Gastroesophageal sphincter (tissue), 4 donors: ENCODE measurements around the gene PON1. TPM values are rescaled to one million over a fixed set of nuclear protein-coding genes. Genes with fewer than 3 reads are reported as not detected.

Source experiments
- ATAC-seq: fragments of 150-250 bp; one replicate; pipeline ENCODE4 v1.9.1; 2016; ENCODE audit warnings: mild to moderate bottlenecking, moderate library complexity
- H3K27ac ChIP-seq, 4 donors: fragments of 200-600 bp; sonication (generic) in 3 of 4; 1 replicate in 3 of 4; 2 replicates in 1 of 4; pipeline ENCODE4 v1.5.1; 2016 to 2019
- H3K27me3 ChIP-seq: fragments of 200-600 bp; sonication (generic); one replicate; pipeline ENCODE4 v1.5.1; 2019
- H3K36me3 ChIP-seq, 2 donors: fragments of 200-600 bp; sonication (generic); one replicate each; pipeline ENCODE4 v1.5.1; 2019; ENCODE audit warnings: control low read depth in 1 of 2
- H3K4me1 ChIP-seq, 3 donors: fragments of 200-600 bp; sonication (generic); 1 replicate in 2 of 3; 2 replicates in 1 of 3; pipeline ENCODE4 v1.5.1; 2016 to 2019; ENCODE audit warnings: control low read depth in 2 of 3
- H3K4me3 ChIP-seq, 2 donors: fragments of 200-600 bp; sonication (generic); one replicate each; pipeline ENCODE4 v1.5.1; 2019; ENCODE audit warnings: mild to moderate bottlenecking in 1 of 2, moderate library complexity in 1 of 2
- H3K9me3 ChIP-seq, 3 donors: fragments of 200-600 bp; sonication (generic); one replicate each; pipeline ENCODE4 v1.5.1; 2017 to 2019; ENCODE audit warnings: control low read depth in 2 of 3
- CTCF ChIP-seq, 4 experiments: fragments of 200-600 bp in 2 of 4; fragments of 450-650 bp in 2 of 4; sonication (generic) in 1 of 4; IDR thresholded peaks; one replicate each; pipeline ENCODE4 v1.5.1; 2017 to 2019; ENCODE audit warnings: antibody characterized with exemption in 4 of 4, mild to moderate bottlenecking in 2 of 4, moderate library complexity in 2 of 4
- EP300 ChIP-seq: sonication (generic); formaldehyde crosslinking; IDR thresholded peaks from one replicate; pipeline ENCODE4 v1.6.1; 2017; ENCODE audit warnings: antibody characterized with exemption, mild to moderate bottlenecking
- POLR2A ChIP-seq, 2 donors: fragments of 450-650 bp; IDR thresholded peaks; one replicate each; pipeline ENCODE4 v1.6.1; 2017; ENCODE audit warnings: antibody characterized with exemption in 2 of 2, mild to moderate bottlenecking in 2 of 2, moderate library complexity in 1 of 2
- POLR2AphosphoS5 ChIP-seq: sonication (generic); formaldehyde crosslinking; IDR thresholded peaks from one replicate; pipeline ENCODE4 v1.6.1; 2017; ENCODE audit warnings: antibody characterized with exemption
- WGBS, 2 donors: methylation state at CpG; one replicate each; pipeline ENCODE4 v1.1.5; 2018; ENCODE audit warnings: low coverage in 1 of 2; 5-methylcytosine and 5-hydroxymethylcytosine counted together
- total RNA-seq, 4 donors: library from RNA; depleted of rRNA; stranded (reverse); fragments of >200 nt; gene quantifications; one replicate each; pipeline ENCODE4 v1.1.0, GENCODE V29; 2016

Gene PON1
- not detected for total RNA-seq

- Histone ChIP-seq H3K27me3 (peaks cover 25% of the 10 kb centered on the region), H3K27ac (no peak within 1 kb of the TSS), H3K36me3 (no peaks in the 10 kb centered on the region), H3K4me3 (no peak within 1 kb of the TSS), H3K9me3 (no peaks in the 10 kb centered on the region), H3K4me1 (no peaks in the 10 kb centered on the region)
- WGBS, 2 donors = 6% methylated on average over 7 of the region's 20 CpGs; no CpG with 5 or more reads in 1 of the 2 donors
- TF ChIP-seq POLR2A (IDR thresholded peaks at IDR 0.05) (no peak), EP300 (no peak), CTCF (IDR thresholded peaks at IDR 0.05) (no peak), POLR2AphosphoS5 (no peak)
- no peak for ATAC-seq
Measured at GRCh38 chr7:95324431-95324830, at the start of gene PON1. Gene PON1, minus strand, starts transcription at chr7:95324532. Its CDS starts 57 bp downstream, at chr7:95324475.

GRCh38 chr7:95373323-95373722 lies 49.0 kb upstream of the PON1 start:
- no peak overlapping the region for H3K27ac ChIP-seq
- WGBS, 2 donors = 75 to 86% methylated on average over 4 of the region's 4 CpGs

GRCh38 chr7:95368235-95368634 lies 43.9 kb upstream of the PON1 start:
- no peak for ATAC-seq
- H3K4me3 ChIP-seq = no peak overlapping the region
- H3K4me1 ChIP-seq = no peaks in the 10 kb centered on the region
- WGBS, 2 donors = 78 to 86% methylated on average over 1 to 2 of the region's 3 CpGs
- no peaks in the 10 kb centered on the region for H3K9me3 ChIP-seq
- no peaks in the 10 kb centered on the region for H3K27me3 ChIP-seq
- no peak overlapping the region for H3K27ac ChIP-seq
- H3K36me3 ChIP-seq = no peaks in the 10 kb centered on the region
- TF ChIP-seq POLR2A (IDR thresholded peaks at IDR 0.05) (no peak), EP300 (no peak), CTCF (IDR thresholded peaks at IDR 0.05) (no peak), POLR2AphosphoS5 (no peak)

More at GRCh38 chr7:95373323-95373722, 49.0 kb upstream of the PON1 start:
- H3K4me1 ChIP-seq = no peaks in the 10 kb centered on the region
- H3K27me3 ChIP-seq = no peaks in the 10 kb centered on the region
- ATAC-seq = no peak
- H3K4me3 ChIP-seq = no peak overlapping the region
- H3K36me3 ChIP-seq = no peaks in the 10 kb centered on the region
- TF ChIP-seq POLR2A (IDR thresholded peaks at IDR 0.05) (no peak), EP300 (no peak), CTCF (IDR thresholded peaks at IDR 0.05) (no peak)
- H3K9me3 ChIP-seq = peaks cover 0 to 7% (median 0%) of the 10 kb centered on the region in 3 donors

GRCh38 chr7:95367606-95368005 lies 43.3 kb upstream of the PON1 start:
- TF ChIP-seq POLR2A (IDR thresholded peaks at IDR 0.05) (no peak), CTCF (IDR thresholded peaks at IDR 0.05) (no peak), POLR2AphosphoS5 (no peak), EP300 (no peak)
- Histone ChIP-seq H3K4me1 (no peaks in the 10 kb centered on the region), H3K36me3 (no peaks in the 10 kb centered on the region), H3K27ac (no peak overlapping the region), H3K27me3 (no peaks in the 10 kb centered on the region), H3K4me3 (no peak overlapping the region), H3K9me3 (no peaks in the 10 kb centered on the region)
- 75 to 80% methylated on average over 1 of the region's 1 CpG for WGBS, 2 donors
- ATAC-seq = no peak

GRCh38 chr7:95365151-95365550 lies 40.8 kb upstream of the PON1 start:
- Histone ChIP-seq H3K4me1 (no peaks in the 10 kb centered on the region), H3K27ac (no peak overlapping the region), H3K9me3 (no peaks in the 10 kb centered on the region), H3K36me3 (no peaks in the 10 kb centered on the region), H3K27me3 (no peaks in the 10 kb centered on the region), H3K4me3 (no peak overlapping the region)
- WGBS, 2 donors = 90 to 100% methylated on average over 1 of the region's 1 CpG
- no peak for ATAC-seq
- TF ChIP-seq CTCF (IDR thresholded peaks at IDR 0.05) (no peak), POLR2AphosphoS5 (no peak), POLR2A (IDR thresholded peaks at IDR 0.05) (no peak), EP300 (no peak)
